ENCODE measurements around the gene CACNA1H.
A peak's percentile ranks its signal among the peaks of the same experiment; 100 is the strongest.

CACNA1H gene

DNA sequence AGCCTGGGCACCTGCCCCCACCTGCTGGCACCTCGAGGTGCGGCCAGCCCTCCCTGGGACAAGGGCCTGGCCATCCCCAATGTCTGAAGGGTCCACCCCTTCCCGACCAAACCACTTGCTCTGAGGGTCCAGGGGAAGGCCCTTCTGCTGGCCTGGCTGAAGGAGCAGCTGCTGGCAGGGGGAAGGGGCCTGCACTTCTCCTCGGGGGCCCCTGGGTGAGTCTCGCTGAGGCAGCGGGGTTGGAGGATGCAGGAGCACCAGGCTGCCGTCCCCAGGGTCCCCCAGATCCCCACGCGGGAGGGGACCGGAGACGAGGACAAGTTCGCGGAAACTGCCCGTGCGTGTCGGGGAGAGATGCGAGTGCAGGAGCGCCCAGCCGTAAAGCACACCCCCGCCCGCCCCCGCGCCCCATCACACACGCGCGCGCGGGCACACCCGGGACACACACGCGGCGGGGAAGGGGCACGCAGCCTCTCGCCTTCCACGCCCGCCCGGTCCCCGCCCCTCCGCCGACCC lies 725 bp upstream of the CACNA1H start:
- H3K4me3 ChIP-seq (ENCODE audit: low read length): no peak overlapping the region
- DNase-seq (ENCODE audit: low read depth): no peak
- TF ChIP-seq, protein P1, sequence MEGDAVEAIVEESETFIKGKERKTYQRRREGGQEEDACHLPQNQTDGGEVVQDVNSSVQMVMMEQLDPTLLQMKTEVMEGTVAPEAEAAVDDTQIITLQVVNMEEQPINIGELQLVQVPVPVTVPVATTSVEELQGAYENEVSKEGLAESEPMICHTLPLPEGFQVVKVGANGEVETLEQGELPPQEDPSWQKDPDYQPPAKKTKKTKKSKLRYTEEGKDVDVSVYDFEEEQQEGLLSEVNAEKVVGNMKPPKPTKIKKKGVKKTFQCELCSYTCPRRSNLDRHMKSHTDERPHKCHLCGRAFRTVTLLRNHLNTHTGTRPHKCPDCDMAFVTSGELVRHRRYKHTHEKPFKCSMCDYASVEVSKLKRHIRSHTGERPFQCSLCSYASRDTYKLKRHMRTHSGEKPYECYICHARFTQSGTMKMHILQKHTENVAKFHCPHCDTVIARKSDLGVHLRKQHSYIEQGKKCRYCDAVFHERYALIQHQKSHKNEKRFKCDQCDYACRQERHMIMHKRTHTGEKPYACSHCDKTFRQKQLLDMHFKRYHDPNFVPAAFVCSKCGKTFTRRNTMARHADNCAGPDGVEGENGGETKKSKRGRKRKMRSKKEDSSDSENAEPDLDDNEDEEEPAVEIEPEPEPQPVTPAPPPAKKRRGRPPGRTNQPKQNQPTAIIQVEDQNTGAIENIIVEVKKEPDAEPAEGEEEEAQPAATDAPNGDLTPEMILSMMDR (conservative IDR thresholded peaks at IDR 0.05; ENCODE audit: low read depth, low read length): no peak

DNA sequence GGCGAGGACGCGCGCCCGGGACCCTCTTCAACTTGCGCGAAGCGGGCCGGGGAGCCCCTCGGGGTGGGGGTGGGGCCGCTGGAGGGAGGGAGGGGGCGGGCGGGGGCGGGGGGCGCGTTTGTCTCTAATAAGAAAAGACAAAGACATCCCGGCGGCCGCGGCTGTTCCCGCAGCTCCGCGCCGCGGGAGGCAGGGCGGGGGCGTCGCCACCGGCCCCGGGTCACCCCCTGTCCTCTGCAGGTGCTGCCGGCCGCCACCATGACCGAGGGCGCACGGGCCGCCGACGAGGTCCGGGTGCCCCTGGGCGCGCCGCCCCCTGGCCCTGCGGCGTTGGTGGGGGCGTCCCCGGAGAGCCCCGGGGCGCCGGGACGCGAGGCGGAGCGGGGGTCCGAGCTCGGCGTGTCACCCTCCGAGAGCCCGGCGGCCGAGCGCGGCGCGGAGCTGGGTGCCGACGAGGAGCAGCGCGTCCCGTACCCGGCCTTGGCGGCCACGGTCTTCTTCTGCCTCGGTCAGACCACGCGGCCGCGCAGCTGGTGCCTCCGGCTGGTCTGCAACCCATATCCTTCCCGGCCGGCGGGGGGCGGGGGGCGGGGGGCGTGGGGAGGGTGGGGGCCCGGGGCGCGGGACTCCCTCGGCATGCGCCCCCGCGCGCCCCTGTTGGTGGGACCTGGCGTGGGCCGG lies 714 bp downstream of the CACNA1H start:
- H3K4me3 ChIP-seq (ENCODE audit: low read length): no peak overlapping the region
- DNase-seq (ENCODE audit: low read depth): no peak
- TF ChIP-seq, protein P1 (conservative IDR thresholded peaks at IDR 0.05; ENCODE audit: low read depth, low read length): no peak

DNA sequence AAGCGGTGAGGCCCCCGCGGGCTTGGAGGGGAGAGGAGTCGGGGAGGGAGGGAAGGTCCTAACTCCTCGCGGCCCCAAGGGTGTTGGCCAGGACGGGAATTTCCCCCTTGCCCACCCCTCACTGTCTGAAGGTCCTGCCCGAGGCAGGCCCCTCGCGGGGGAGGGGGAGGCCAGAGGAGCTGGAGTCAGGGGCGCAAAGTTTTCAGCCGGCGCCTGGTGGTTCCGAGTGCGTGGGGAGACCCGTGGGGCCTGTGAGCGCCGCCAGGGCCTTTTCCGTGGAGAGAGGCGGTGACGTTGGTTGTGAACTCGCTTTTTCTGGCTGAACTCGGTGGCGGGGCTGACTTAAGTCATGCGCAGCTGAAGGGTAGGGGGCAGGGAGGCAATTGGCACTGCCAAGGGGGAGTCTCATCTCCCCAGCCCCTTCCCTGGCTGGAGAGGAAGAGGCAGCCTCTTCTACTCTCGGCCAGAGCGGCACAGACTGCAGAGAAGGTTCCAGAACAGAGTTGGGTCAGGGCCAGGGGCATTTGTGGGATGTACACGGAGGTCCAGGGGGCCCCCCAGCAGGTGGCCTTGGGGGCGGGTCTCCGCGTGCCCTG lies 1.5 kb downstream of the CACNA1H start:
- TF ChIP-seq, protein P1 (conservative IDR thresholded peaks at IDR 0.05; ENCODE audit: low read depth, low read length): no peak
- H3K4me3 ChIP-seq (ENCODE audit: low read length): no peak overlapping the region
- no peak for DNase-seq (ENCODE audit: low read depth)

DNA sequence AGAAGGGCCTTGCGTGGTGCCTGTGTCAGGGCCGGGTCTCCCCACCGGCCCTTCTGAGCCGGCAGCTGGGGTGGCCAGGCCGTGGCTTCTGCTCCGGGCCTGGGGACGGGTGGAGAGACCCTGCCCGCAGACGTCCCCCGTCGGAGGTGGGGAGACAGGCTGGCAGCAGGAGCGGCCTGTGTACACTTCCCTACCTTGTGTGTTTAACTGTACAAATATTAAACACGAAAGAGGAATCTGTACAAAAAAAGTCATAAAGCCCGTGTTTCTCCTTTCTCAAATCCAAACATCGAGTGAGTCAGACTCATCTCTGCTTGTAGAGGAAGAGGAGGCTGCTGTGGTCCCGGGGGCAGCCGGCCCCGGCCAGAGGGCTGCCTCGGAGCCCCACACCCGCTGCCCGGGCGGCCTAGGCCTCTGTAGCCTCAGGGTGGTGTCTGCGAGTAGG lies 2.0 kb downstream of the CACNA1H start:
- TF ChIP-seq, protein P1 (conservative IDR thresholded peaks at IDR 0.05; ENCODE audit: low read depth, low read length): no peak
- no peak overlapping the region for H3K4me3 ChIP-seq (ENCODE audit: low read length)
- DNase-seq (ENCODE audit: low read depth): no peak

DNA sequence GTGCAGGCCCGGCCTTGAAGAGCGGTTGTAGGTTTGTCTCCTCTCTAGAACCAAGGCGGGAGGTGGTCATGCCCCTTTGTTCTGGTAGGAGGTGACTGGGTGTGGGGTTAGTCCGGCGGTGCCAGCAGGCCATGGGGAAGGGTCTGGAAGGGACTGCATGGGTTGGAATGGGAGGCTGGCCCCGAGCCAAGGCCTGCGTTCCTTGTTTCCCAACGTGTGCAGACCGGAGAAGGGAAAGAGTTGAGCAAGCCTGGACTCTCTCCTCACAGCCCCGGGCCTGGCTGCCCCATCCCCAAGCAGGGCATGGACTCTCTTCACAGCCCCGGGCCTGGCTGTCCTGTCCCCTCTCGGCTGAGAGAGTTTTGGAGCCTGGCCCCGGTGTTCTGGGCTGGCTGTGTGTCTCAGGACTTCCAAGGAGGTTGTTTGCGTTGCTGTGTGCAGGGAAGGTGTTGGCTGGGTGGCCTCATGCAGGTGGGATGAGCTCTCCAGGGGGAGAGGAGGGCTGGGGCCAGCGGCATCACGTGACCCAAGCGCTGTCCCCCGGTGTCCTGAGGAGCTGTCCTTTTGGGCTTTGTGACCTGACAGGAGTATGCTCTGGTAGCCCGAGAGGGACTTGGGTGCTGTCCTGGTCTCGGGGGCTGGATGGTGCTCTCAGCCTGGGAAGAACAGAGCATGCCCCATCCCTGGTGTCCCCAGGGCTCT lies 2.6 kb downstream of the CACNA1H start:
- no peak for DNase-seq (ENCODE audit: low read depth)
- H3K4me3 ChIP-seq (ENCODE audit: low read length): no peak overlapping the region
- TF ChIP-seq, protein P1 (conservative IDR thresholded peaks at IDR 0.05; ENCODE audit: low read depth, low read length): no peak

DNA sequence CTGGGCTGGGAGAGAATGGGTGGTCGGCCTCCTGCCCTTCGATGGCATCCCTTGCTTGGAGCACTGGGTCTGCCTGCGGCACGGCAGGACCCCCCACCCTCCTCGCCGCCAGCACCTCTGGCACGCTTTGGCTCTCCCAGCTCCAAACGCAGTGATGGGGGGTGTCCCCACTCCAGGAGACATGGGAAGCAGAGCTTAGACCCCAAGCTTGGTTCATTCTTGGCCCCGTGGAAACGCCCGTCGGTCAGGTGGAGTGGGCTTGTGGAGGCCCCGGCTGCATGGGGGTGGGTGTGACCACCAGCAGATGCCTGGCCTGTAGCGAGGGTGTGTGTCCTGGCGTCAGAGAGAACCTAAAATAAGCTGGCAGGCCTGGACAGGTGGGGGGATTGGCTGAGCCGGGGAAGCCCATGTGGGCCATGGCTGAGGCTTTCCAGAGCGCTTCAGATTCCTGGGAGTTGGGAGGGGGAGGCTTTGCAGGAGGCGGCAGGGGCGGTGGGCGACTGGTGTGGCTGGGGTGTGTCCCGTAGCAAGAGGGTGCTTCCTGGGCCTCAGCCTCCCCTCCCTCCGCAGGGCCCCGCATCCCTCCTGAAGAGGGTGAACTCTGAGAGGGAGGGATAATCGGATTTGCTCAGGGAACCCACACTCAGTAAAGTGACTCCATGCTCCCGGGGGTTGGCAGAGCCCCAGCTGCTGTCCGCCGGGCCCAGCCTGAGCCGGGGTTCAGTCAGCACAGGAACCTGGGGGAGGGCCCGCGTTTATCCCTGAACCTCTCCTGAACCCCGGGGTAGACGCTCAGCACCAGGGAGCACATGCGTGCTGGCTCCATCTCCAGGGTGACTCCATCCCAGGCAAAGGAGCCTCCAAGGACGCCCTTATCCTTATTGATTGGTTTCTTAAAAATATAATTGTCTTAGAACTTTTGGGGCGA lies 3.4 kb downstream of the CACNA1H start:
- TF ChIP-seq, protein P1 (conservative IDR thresholded peaks at IDR 0.05; ENCODE audit: low read depth, low read length): no peak
- H3K4me3 ChIP-seq (ENCODE audit: low read length): no peak overlapping the region
- peak; percentile 30 for DNase-seq (ENCODE audit: low read depth)
